OCI-LY3 (cell line): ENCODE measurements around the gene SNUPN.
"Not testable (repeated sequence)": the region's sequence is repeated elsewhere in the genome, so short reads cannot be mapped to it uniquely, and the experiment has no call there.

ENCODE experiments used
- H2AFZ ChIP-seq: fragments of 200-600, 300-600 bp; shearing (Covaris generic); 2 replicates; pipeline ENCODE4 v1.6.0; 2014; ENCODE audit warnings: antibody characterized with exemption, low read depth, low read length
- H3K27ac ChIP-seq: fragments of 200-600, 300-600 bp; sonication (generic); 2 replicates; pipeline ENCODE4 v1.5.1; 2014; ENCODE audit warnings: mild to moderate bottlenecking, low read length, moderate library complexity, mixed read lengths
- H3K27me3 ChIP-seq: fragments of 200-600, 300-600 bp; sonication (generic); 2 replicates; pipeline ENCODE4 v1.6.1; 2014; ENCODE audit warnings: low read depth, low read length, mixed read lengths
- H3K36me3 ChIP-seq: fragments of 200-600, 300-600 bp; sonication (generic); replicated peaks from 2 replicates; pipeline ENCODE3; 2014; ENCODE audit warnings: low read depth, low read length, mixed read lengths
- H3K4me1 ChIP-seq: fragments of 300-600, 200-600 bp; sonication (generic); 2 replicates; pipeline ENCODE4 v1.6.1; 2014; ENCODE audit warnings: low read length, mixed read lengths
- H3K4me2 ChIP-seq: fragments of 200-600, 300-600 bp; sonication (generic); 2 replicates; pipeline ENCODE4 v1.6.1; 2014; ENCODE audit warnings: low read length, mixed read lengths
- H3K4me3 ChIP-seq: fragments of 300-600, 200-600 bp; sonication (generic); 2 replicates; pipeline ENCODE4 v1.5.1; 2014; ENCODE audit warnings: antibody characterized with exemption, mild to moderate bottlenecking, low read length, moderate library complexity
- H3K79me2 ChIP-seq: fragments of 300-600, 200-600 bp; shearing (Covaris generic); 2 replicates; pipeline ENCODE4 v1.6.1; 2014; ENCODE audit warnings: mild to moderate bottlenecking, low read length, mixed read lengths
- H3K9ac ChIP-seq: fragments of 300-600, 200-600 bp; shearing (Covaris generic); 2 replicates; pipeline ENCODE4 v1.6.0; 2014; ENCODE audit warnings: mild to moderate bottlenecking, low read length, moderate library complexity
- H3K9me3 ChIP-seq: fragments of 200-600, 300-600 bp; shearing (Covaris generic); 2 replicates; pipeline ENCODE4 v1.6.1; 2014; ENCODE audit warnings: low read length, mixed read lengths; ENCODE audit not compliant: insufficient read depth
- H4K20me1 ChIP-seq: fragments of 200-600, 300-600 bp; sonication (generic); 2 replicates; pipeline ENCODE4 v1.6.1; 2016; ENCODE audit warnings: low read length, mixed read lengths; ENCODE audit not compliant: insufficient read depth
- EZH2phosphoT487 ChIP-seq: fragments of 200-600 bp; shearing (Covaris generic); IDR thresholded peaks from 2 replicates; pipeline ENCODE4 v1.6.1; 2018; ENCODE audit warnings: antibody characterized with exemption, mixed run types, low read depth
- TF ChIP-seq, protein P1 (sequence below): fragments of 200-600, 300-600 bp; sonication (generic); IDR thresholded peaks from 2 replicates; pipeline ENCODE4 v1.5.1; 2014; ENCODE audit warnings: antibody characterized with exemption, low read length, low read depth

The SNUPN gene

DNA sequence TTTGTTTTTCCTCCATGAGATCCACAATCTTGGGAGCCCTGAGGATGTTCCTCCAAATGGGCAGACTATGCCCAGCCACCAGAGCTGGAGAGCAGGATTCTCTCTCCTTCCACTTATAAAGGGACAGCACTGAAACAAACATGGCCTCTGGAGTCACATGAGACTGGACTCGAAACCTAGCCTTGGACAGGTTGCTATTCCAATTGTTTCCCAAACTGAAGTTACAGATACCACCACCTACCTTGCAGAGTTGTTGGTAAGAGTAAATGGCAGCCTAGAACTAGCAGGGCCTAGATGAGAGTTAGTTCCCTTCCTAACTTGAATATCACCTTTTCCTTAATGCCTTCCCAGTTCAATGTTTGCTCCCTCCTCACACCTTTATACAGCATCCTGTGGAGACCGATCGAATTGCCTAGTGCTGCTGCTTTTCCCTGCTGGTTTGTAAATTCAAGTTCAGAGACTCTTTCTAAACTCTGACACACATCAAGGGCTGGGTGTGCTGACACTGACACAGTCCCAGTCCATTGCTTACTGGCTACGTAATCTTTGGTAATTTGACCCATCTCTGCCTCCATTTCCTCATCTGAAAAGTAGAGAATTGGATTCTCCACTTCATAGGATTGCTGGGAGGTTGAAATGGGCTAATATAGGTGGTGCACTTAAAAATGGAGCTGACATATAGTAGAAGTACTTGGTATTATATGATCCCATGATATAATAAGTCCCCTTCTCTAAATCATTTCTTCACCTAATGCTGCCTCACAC is 11.9 kb upstream of the SNUPN start:
- H3K27me3 ChIP-seq = no peaks in the 10 kb centered on the region
- TF ChIP-seq, protein P1, sequence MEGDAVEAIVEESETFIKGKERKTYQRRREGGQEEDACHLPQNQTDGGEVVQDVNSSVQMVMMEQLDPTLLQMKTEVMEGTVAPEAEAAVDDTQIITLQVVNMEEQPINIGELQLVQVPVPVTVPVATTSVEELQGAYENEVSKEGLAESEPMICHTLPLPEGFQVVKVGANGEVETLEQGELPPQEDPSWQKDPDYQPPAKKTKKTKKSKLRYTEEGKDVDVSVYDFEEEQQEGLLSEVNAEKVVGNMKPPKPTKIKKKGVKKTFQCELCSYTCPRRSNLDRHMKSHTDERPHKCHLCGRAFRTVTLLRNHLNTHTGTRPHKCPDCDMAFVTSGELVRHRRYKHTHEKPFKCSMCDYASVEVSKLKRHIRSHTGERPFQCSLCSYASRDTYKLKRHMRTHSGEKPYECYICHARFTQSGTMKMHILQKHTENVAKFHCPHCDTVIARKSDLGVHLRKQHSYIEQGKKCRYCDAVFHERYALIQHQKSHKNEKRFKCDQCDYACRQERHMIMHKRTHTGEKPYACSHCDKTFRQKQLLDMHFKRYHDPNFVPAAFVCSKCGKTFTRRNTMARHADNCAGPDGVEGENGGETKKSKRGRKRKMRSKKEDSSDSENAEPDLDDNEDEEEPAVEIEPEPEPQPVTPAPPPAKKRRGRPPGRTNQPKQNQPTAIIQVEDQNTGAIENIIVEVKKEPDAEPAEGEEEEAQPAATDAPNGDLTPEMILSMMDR = no peak
- TF ChIP-seq EZH2phosphoT487 = no peak
- H3K79me2 ChIP-seq = peaks cover 41% of the 10 kb centered on the region
- H3K36me3 ChIP-seq = peaks cover 19% of the 10 kb centered on the region
- no peak overlapping the region for H3K9ac ChIP-seq
- H3K4me1 ChIP-seq = peaks cover 15% of the 10 kb centered on the region
- H3K27ac ChIP-seq = no peak overlapping the region
- no peak overlapping the region for H3K4me2 ChIP-seq
- no peak overlapping the region for H3K4me3 ChIP-seq
- H3K9me3 ChIP-seq = no peaks in the 10 kb centered on the region
- peaks cover 18% of the 10 kb centered on the region for H4K20me1 ChIP-seq
- no peak overlapping the region for H2AFZ ChIP-seq

DNA sequence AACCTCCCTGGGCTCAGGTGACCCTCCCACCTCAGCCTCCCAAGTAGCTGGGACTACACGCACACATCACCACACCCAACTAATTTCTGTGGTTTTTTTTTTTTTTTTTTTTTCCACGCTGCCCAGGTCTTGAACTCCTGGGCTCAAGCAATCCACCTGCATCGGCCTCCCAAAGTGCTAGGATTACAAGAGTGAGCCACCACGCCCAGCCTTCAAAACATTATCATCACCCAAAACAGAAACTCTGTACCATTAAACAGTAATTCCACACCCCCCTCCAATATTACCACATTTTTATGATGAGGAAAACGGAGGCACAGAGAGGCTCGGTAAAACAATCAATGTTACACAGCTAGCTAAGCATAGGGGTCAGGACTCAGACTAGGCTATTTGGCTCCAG is 10.5 kb upstream of the SNUPN start:
- no peak overlapping the region for H3K4me2 ChIP-seq
- peaks cover 41% of the 10 kb centered on the region for H3K79me2 ChIP-seq
- no peak overlapping the region for H2AFZ ChIP-seq
- peaks cover 18% of the 10 kb centered on the region for H4K20me1 ChIP-seq
- no peaks in the 10 kb centered on the region for H3K27me3 ChIP-seq
- no peak overlapping the region for H3K4me3 ChIP-seq
- H3K36me3 ChIP-seq = peaks cover 19% of the 10 kb centered on the region
- peaks cover 12% of the 10 kb centered on the region for H3K4me1 ChIP-seq
- no peak overlapping the region for H3K27ac ChIP-seq
- no peak for TF ChIP-seq EZH2phosphoT487
- TF ChIP-seq, protein P1 = no peak
- no peaks in the 10 kb centered on the region for H3K9me3 ChIP-seq
- no peak overlapping the region for H3K9ac ChIP-seq

DNA sequence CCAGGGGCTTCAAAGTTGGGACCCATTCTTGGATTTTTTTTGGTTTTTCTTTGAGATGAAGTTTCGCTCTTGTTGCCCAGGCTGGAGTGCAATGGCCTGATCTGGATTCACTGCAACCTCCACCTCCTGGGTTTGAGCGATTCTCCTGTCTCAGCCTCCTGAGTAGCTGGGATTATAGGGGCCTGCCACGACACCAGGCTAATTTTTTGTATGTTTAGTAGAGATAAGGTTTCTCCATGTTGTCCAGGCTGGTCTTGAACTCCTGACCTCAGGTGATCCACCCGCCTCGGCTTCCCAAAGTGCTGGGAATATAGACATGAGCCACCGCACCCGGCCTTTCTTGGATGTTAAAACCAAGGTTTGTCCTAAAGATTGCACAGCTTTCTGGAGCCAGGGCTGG is 8.4 kb upstream of the SNUPN start:
- H3K9ac ChIP-seq, H2AFZ ChIP-seq, H3K27me3 ChIP-seq, H3K4me2 ChIP-seq, H3K9me3 ChIP-seq, H3K4me3 ChIP-seq, H3K27ac ChIP-seq: not testable (repeated sequence)
- H3K4me1 ChIP-seq = peaks cover 12% of the 10 kb centered on the region
- H3K36me3 ChIP-seq = peaks cover 15% of the 10 kb centered on the region
- H3K79me2 ChIP-seq = peaks cover 30% of the 10 kb centered on the region
- peaks cover 18% of the 10 kb centered on the region for H4K20me1 ChIP-seq

DNA sequence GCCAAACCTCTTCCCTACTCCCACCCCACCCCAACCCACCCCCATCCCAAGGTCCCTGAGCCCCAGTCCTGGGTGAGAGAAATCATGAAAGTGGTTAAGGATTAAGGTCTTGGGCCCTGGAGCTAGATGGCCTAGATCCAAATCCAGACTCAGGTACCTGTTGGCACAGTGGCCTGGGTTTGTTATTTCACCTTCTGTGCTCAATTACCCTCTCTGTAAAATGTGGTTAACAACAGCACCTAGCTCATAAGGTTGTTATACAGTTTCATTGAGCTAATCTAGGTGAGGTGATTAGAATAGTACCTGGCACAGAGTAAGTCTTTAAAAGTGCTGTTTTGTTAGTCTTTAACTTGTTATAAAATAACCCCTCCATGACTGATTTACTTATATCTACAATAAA is 6.4 kb upstream of the SNUPN start:
- Histone ChIP-seq H4K20me1 (no peaks in the 10 kb centered on the region), H3K4me3 (no peak overlapping the region), H3K4me1 (no peaks in the 10 kb centered on the region), H3K27ac (no peak overlapping the region), H3K79me2 (peaks cover 11% of the 10 kb centered on the region), H2AFZ (no peak overlapping the region), H3K36me3 (peaks cover under 1% of the 10 kb centered on the region), H3K9ac (no peak overlapping the region), H3K4me2 (no peak overlapping the region), H3K9me3 (no peaks in the 10 kb centered on the region), H3K27me3 (no peaks in the 10 kb centered on the region)
- TF ChIP-seq, protein P1 = no peak
- TF ChIP-seq EZH2phosphoT487 = no peak
